ENCODE results near the gene CD9. TPM values are rescaled to one million over a fixed set of nuclear protein-coding genes. Genes with fewer than 3 reads are reported as not detected.

CD9 gene
- total and polyA plus RNA-seq, 2 donors from 2014 or later, result 301 to 421 TPM

DNA sequence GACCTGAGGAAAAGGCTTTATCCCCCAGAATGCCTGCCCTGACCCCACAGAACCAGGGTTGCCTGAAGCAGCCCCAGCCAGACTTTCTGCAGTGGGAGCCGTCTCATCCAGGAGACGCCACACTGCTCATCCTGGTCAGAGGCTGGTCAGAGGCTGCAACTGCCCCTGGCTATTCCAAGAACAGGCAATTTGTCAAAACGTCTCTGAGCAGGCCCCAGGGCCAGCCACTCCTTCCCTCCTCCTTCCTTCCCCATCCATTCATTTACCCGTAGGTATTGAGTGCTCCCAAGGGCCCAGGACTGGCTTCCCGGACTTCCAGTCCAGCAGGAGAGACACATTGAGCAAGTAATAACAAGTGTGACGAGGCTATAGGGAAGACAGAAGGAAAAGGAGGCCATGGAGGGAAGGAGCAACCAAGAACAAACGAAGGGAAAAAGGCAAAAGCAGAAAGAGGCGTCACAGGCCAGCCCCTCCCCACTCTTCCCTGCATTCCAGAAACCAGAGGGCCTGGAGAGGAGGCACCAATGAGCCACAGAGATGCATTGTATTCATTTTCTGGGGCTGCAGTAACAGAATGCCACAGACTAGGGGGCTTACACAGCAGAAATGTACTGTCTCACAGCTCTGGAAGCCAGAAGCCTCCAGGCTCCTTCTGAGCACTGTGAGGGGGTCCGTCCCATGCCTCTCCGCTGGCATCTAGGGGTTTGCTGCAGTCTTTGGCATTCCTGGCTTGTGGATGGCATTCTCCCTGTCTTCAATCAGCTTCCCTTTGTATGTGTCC is 21.0 kb upstream of the CD9 start:
- H3K9ac ChIP-seq (ENCODE audit: low read length in 3 of 3), result no peak overlapping the region
- FAIRE-seq (no peak), DNase-seq (peak in 1 of 5 donors; percentile 68)
- peak overlapping the region; percentile 23 to 65 for H3K27ac ChIP-seq (ENCODE audit: low read depth in 2 of 2, low read length in 2 of 2)
- intact Hi-C loops (cut with DNase I), result loop anchor here (10.0 kb wide), 1 partner anchor 114 kb away; no protein-coding TSS in a partner anchor
- H3K9me3 ChIP-seq (ENCODE audit: control insufficient read depth in 2 of 3, insufficient read depth in 1 of 3, low read length in 3 of 3), result no peaks in the 10 kb centered on the region
- no peaks in the 10 kb centered on the region for H3K27me3 ChIP-seq (ENCODE audit: control insufficient read depth, insufficient read depth, low read length)
- peak overlapping the region in 1 of 3 donors; percentile 11 for H3K4me3 ChIP-seq (ENCODE audit: low read length in 3 of 3)
- peaks cover 0 to 44% (median 11%) of the 10 kb centered on the region in 3 donors for H3K4me1 ChIP-seq (ENCODE audit: control insufficient read depth in 2 of 3, insufficient read depth in 2 of 3, low read depth in 1 of 3, low read length in 3 of 3)
- H3K36me3 ChIP-seq (ENCODE audit: control insufficient read depth in 2 of 3, insufficient read depth in 3 of 3, low read length in 3 of 3), result no peaks in the 10 kb centered on the region
- TF ChIP-seq, protein P1, sequence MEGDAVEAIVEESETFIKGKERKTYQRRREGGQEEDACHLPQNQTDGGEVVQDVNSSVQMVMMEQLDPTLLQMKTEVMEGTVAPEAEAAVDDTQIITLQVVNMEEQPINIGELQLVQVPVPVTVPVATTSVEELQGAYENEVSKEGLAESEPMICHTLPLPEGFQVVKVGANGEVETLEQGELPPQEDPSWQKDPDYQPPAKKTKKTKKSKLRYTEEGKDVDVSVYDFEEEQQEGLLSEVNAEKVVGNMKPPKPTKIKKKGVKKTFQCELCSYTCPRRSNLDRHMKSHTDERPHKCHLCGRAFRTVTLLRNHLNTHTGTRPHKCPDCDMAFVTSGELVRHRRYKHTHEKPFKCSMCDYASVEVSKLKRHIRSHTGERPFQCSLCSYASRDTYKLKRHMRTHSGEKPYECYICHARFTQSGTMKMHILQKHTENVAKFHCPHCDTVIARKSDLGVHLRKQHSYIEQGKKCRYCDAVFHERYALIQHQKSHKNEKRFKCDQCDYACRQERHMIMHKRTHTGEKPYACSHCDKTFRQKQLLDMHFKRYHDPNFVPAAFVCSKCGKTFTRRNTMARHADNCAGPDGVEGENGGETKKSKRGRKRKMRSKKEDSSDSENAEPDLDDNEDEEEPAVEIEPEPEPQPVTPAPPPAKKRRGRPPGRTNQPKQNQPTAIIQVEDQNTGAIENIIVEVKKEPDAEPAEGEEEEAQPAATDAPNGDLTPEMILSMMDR (IDR thresholded peaks at IDR 0.05; ENCODE audit: borderline replicate concordance, extremely low read depth, insufficient read depth), result no peak

DNA sequence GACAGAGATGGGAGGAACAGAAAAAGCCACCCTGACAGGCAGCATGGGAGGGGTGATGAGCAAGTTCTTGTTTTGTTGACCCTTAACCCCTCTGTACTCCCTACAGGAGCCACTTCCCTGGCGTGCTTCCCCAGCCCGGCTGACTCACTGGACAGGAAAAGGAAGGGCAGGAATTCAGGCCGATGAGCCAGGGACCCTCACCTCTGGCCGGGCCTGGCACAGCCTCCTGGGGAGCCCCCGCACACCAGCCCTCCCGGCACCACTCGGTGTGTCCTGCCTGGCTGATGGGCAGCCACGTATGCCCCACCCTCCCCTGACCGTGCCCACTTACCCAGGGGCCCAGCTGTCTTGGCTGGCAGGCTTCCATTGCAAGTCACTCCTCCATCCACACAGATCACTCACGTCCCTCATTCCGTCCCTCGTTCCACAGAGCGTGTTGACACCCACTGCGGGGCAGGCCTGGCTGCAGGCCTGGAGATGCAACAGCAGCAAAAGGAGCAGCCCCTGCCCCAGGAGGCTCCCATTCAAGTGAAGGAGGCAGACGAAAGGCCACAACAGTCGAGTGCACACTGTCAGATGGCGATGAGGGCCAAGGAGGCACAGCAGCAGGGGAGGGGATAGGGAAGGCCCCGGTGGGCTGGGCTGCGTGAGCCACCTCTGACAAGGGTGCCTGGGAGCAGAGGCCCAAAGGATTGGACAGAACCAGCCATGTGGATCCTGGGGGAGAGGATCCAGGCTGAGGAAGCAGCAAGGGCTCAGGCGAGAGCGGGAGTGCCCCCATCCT is 19.7 kb upstream of the CD9 start:
- no peak for FAIRE-seq
- peak overlapping the region; percentile 71 to 85 for H3K27ac ChIP-seq (ENCODE audit: low read depth in 2 of 2, low read length in 2 of 2)
- H3K9ac ChIP-seq (ENCODE audit: low read length in 3 of 3), result peak overlapping the region in 1 of 3 donors; percentile 20
- no peaks in the 10 kb centered on the region for H3K36me3 ChIP-seq (ENCODE audit: control insufficient read depth in 2 of 3, insufficient read depth in 3 of 3, low read length in 3 of 3)
- peaks cover 0 to 46% (median 11%) of the 10 kb centered on the region in 3 donors for H3K4me1 ChIP-seq (ENCODE audit: control insufficient read depth in 2 of 3, insufficient read depth in 2 of 3, low read depth in 1 of 3, low read length in 3 of 3)
- H3K4me3 ChIP-seq (ENCODE audit: low read length in 3 of 3), result no peak overlapping the region
- peak in 3 of 5 donors; percentile 40 to 90 (median 69) for DNase-seq
- intact Hi-C loops (cut with DNase I), result no loop called here
- TF ChIP-seq, protein P1 (IDR thresholded peaks at IDR 0.05; ENCODE audit: borderline replicate concordance, extremely low read depth, insufficient read depth), result no peak
- no peaks in the 10 kb centered on the region for H3K9me3 ChIP-seq (ENCODE audit: control insufficient read depth in 2 of 3, insufficient read depth in 1 of 3, low read length in 3 of 3)
- H3K27me3 ChIP-seq (ENCODE audit: control insufficient read depth, insufficient read depth, low read length), result no peaks in the 10 kb centered on the region

DNA sequence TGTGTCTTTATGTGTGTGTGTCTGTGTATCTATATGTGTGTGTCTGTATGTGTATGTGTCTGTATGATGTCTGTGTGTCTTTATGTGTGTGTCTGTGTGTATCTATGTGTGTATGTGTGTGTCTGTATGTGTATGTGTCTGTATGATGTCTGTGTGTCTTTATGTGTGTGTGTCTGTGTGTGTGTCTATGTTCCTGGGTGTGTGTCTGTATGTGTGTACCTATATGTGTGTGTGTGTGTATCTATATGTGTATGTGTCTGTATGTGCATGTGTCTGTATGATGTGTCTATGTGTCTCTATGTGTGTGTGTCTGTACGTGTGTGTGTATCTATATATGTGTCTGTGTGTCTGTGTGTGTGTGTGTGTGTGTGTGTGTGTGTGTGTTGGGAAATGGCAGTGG is 19.0 kb upstream of the CD9 start:
- TF ChIP-seq, protein P1 (IDR thresholded peaks at IDR 0.05; ENCODE audit: borderline replicate concordance, extremely low read depth, insufficient read depth), result no peak
- Histone ChIP-seq H3K36me3 (ENCODE audit: control insufficient read depth in 2 of 3, insufficient read depth in 3 of 3, low read length in 3 of 3) (no peaks in the 10 kb centered on the region), H3K27me3 (ENCODE audit: control insufficient read depth, insufficient read depth, low read length) (no peaks in the 10 kb centered on the region), H3K4me3 (ENCODE audit: low read length in 3 of 3) (no peak overlapping the region), H3K9me3 (ENCODE audit: control insufficient read depth in 2 of 3, insufficient read depth in 1 of 3, low read length in 3 of 3) (no peaks in the 10 kb centered on the region), H3K4me1 (ENCODE audit: control insufficient read depth in 2 of 3, insufficient read depth in 2 of 3, low read depth in 1 of 3, low read length in 3 of 3) (peaks cover 0 to 46% (median 11%) of the 10 kb centered on the region in 3 donors), H3K9ac (ENCODE audit: low read length in 3 of 3) (no peak overlapping the region), H3K27ac (ENCODE audit: low read depth in 2 of 2, low read length in 2 of 2) (no peak overlapping the region)
- FAIRE-seq (no peak), DNase-seq (peak in 1 of 5 donors; percentile 12)
- intact Hi-C loops (cut with DNase I), result no loop called here
